Dedifferentiated amniotic fluid mesenchymal stem cell (primary cell): ENCODE measurements around the gene VPS8.

ENCODE experiments used
- DNase-seq: peaks from one replicate; pipeline ENCODE4 v3.0.0-alpha.2; 2016; ENCODE audit errors: extremely low spot score

Gene VPS8

GRCh38 chr3:184811034-184811433, 932 bp upstream of the VPS8 start:
- DNase-seq, result no peak

GRCh38 chr3:184811663-184811998, 335 bp upstream of the VPS8 start:
- no peak for DNase-seq

GRCh38 chr3:184812662-184813042, 686 bp downstream of the VPS8 start:
- DNase-seq, result no peak

GRCh38 chr3:184813357-184813756, 1.4 kb downstream of the VPS8 start:
- DNase-seq, result no peak

GRCh38 chr3:184814214-184814613, 2.2 kb downstream of the VPS8 start:
- no peak for DNase-seq

- peak; percentile 27 for DNase-seq
These were observed 3.3 kb downstream of the VPS8 start for GRCh38 chr3:184815046-184815930.

- no peak for DNase-seq
These were observed 4.6 kb downstream of the VPS8 start for GRCh38 chr3:184816614-184817013.

GRCh38 chr3:184820525-184820924, 8.6 kb downstream of the VPS8 start:
- no peak for DNase-seq

GRCh38 chr3:184821034-184821433, 9.1 kb downstream of the VPS8 start:
- DNase-seq, result no peak

GRCh38 chr3:184822081-184822480, 10.1 kb downstream of the VPS8 start:
- no peak for DNase-seq

GRCh38 chr3:184822654-184823053, 10.7 kb downstream of the VPS8 start:
- no peak for DNase-seq

GRCh38 chr3:184823990-184824389, 12.0 kb downstream of the VPS8 start:
- DNase-seq, result no peak

- DNase-seq, result no peak
These were observed 13.3 kb downstream of the VPS8 start for GRCh38 chr3:184825121-184825820.

- no peak for DNase-seq
These were observed 15.6 kb downstream of the VPS8 start for GRCh38 chr3:184827572-184827971.

GRCh38 chr3:184832044-184832443, 20.1 kb downstream of the VPS8 start:
- no peak for DNase-seq

- DNase-seq, result no peak
These were observed 20.9 kb downstream of the VPS8 start for GRCh38 chr3:184832903-184833302.

- no peak for DNase-seq
These were observed 24.3 kb downstream of the VPS8 start for GRCh38 chr3:184836090-184836822.

- no peak for DNase-seq
These were observed 30.5 kb downstream of the VPS8 start for GRCh38 chr3:184842433-184842832.

GRCh38 chr3:184845819-184846218, 33.9 kb downstream of the VPS8 start:
- no peak for DNase-seq

- DNase-seq, result no peak
These were observed 34.5 kb downstream of the VPS8 start for GRCh38 chr3:184846496-184846895.

GRCh38 chr3:184848934-184849333, 37.0 kb downstream of the VPS8 start:
- no peak for DNase-seq

GRCh38 chr3:184850201-184850600, 38.2 kb downstream of the VPS8 start:
- no peak for DNase-seq

GRCh38 chr3:184857099-184857498, 45.1 kb downstream of the VPS8 start:
- no peak for DNase-seq
